WTC11 (cell line): ENCODE results near the gene ADAM29. TPM values are rescaled to one million over a fixed set of nuclear protein-coding genes. Genes with fewer than 3 reads are reported as not detected.

Experiments used
- FOXP1 ChIP-seq: sonication (generic); formaldehyde crosslinking; IDR thresholded peaks from 2 replicates; pipeline ENCODE4 v1.8.0; 2022; ENCODE audit warnings: missing genetic modification reagents, mild to moderate bottlenecking, moderate library complexity, borderline replicate concordance
- RORB ChIP-seq: fragments of 250-450 bp; sonication (Bioruptor Pico); IDR thresholded peaks from 2 replicates; pipeline ENCODE4 v1.9.0; 2021; ENCODE audit warnings: mild to moderate bottlenecking
- SMAD3 ChIP-seq: sonication (generic); formaldehyde crosslinking; IDR thresholded peaks from 2 replicates; pipeline ENCODE4 v1.8.0; 2022; ENCODE audit warnings: missing genetic modification reagents, mild to moderate bottlenecking, borderline replicate concordance
- total RNA-seq: library from RNA; stranded (reverse); gene quantifications from 3 replicates; pipeline ENCODE4 v1.2.3, GENCODE V29; 2021
- TF ChIP-seq, protein P1 (sequence below): sonication (generic); formaldehyde crosslinking; IDR thresholded peaks from 2 replicates; pipeline ENCODE4 v1.8.1; 2023; ENCODE audit warnings: mild to moderate bottlenecking, missing genetic modification reagents, borderline replicate concordance
- TF ChIP-seq, protein P2 (sequence below): sonication (generic); formaldehyde crosslinking; IDR thresholded peaks from 2 replicates; pipeline ENCODE4 v1.8.1; 2023; ENCODE audit warnings: mild to moderate bottlenecking, missing genetic modification reagents, moderate library complexity
- TF ChIP-seq, protein P3 (sequence below): sonication (generic); formaldehyde crosslinking; IDR thresholded peaks from 2 replicates; pipeline ENCODE4 v1.8.1; 2023; ENCODE audit warnings: mild to moderate bottlenecking, missing genetic modification reagents, moderate library complexity
- TF ChIP-seq, protein P4 (sequence below): fragments of 200-600 bp; IDR thresholded peaks from 2 replicates; pipeline ENCODE4 v1.8.0; 2022; ENCODE audit warnings: antibody characterized with exemption
- TF ChIP-seq, protein P5 (sequence below): sonication (generic); formaldehyde crosslinking; IDR thresholded peaks from 2 replicates; pipeline ENCODE4 v1.8.1; 2022; ENCODE audit warnings: low read depth, mild to moderate bottlenecking, moderate library complexity, missing genetic modification reagents, borderline replicate concordance
- TF ChIP-seq, protein P6 (sequence below): sonication (generic); formaldehyde crosslinking; IDR thresholded peaks from 2 replicates; pipeline ENCODE4 v1.8.0; 2023; ENCODE audit warnings: missing genetic modification reagents, mild to moderate bottlenecking, borderline replicate concordance
- TF ChIP-seq, protein P7 (sequence below): sonication (generic); formaldehyde crosslinking; IDR thresholded peaks from 2 replicates; pipeline ENCODE4 v1.8.0; 2023; ENCODE audit warnings: missing genetic modification reagents
- TF ChIP-seq, protein P8 (sequence below): fragments of 250-450 bp; sonication (Bioruptor Pico); IDR thresholded peaks from 2 replicates; pipeline ENCODE4 v1.9.0; 2021; ENCODE audit warnings: mild to moderate bottlenecking, borderline replicate concordance

The ADAM29 gene
- total RNA-seq, 1 experiment from 2014 or later: not detected

DNA sequence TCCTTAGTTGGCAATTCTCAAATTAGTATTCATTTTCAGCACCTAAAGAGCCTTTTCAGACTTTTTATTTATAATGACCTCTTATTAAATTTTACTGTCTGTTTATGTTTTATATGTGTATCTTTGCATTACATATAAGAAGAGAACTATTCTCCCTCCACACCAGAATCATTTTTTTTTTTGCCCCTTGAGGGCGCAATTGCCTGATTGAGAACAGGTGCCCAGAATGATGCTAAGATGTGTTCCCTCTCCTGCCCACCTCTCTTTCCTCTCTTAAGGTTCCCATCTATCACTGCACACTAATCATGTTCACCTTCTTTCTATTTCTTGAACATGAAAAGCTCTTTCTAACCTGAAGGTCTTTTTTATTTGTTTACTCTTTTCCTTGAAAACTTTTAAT is 44.2 kb upstream of the ADAM29 start (continued):
- TF ChIP-seq, protein P1, sequence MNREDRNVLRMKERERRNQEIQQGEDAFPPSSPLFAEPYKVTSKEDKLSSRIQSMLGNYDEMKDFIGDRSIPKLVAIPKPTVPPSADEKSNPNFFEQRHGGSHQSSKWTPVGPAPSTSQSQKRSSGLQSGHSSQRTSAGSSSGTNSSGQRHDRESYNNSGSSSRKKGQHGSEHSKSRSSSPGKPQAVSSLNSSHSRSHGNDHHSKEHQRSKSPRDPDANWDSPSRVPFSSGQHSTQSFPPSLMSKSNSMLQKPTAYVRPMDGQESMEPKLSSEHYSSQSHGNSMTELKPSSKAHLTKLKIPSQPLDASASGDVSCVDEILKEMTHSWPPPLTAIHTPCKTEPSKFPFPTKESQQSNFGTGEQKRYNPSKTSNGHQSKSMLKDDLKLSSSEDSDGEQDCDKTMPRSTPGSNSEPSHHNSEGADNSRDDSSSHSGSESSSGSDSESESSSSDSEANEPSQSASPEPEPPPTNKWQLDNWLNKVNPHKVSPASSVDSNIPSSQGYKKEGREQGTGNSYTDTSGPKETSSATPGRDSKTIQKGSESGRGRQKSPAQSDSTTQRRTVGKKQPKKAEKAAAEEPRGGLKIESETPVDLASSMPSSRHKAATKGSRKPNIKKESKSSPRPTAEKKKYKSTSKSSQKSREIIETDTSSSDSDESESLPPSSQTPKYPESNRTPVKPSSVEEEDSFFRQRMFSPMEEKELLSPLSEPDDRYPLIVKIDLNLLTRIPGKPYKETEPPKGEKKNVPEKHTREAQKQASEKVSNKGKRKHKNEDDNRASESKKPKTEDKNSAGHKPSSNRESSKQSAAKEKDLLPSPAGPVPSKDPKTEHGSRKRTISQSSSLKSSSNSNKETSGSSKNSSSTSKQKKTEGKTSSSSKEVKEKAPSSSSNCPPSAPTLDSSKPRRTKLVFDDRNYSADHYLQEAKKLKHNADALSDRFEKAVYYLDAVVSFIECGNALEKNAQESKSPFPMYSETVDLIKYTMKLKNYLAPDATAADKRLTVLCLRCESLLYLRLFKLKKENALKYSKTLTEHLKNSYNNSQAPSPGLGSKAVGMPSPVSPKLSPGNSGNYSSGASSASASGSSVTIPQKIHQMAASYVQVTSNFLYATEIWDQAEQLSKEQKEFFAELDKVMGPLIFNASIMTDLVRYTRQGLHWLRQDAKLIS (CRISPR knock-in tag): no peak
- TF ChIP-seq, protein P2, sequence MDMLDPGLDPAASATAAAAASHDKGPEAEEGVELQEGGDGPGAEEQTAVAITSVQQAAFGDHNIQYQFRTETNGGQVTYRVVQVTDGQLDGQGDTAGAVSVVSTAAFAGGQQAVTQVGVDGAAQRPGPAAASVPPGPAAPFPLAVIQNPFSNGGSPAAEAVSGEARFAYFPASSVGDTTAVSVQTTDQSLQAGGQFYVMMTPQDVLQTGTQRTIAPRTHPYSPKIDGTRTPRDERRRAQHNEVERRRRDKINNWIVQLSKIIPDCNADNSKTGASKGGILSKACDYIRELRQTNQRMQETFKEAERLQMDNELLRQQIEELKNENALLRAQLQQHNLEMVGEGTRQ (CRISPR knock-in tag): no peak
- TF ChIP-seq RORB (no peak), SMAD3 (CRISPR knock-in tag) (no peak), FOXP1 (CRISPR knock-in tag) (no peak)
- TF ChIP-seq, protein P3, sequence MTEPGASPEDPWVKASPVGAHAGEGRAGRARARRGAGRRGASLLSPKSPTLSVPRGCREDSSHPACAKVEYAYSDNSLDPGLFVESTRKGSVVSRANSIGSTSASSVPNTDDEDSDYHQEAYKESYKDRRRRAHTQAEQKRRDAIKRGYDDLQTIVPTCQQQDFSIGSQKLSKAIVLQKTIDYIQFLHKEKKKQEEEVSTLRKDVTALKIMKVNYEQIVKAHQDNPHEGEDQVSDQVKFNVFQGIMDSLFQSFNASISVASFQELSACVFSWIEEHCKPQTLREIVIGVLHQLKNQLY (CRISPR knock-in tag): no peak
- TF ChIP-seq, protein P4, sequence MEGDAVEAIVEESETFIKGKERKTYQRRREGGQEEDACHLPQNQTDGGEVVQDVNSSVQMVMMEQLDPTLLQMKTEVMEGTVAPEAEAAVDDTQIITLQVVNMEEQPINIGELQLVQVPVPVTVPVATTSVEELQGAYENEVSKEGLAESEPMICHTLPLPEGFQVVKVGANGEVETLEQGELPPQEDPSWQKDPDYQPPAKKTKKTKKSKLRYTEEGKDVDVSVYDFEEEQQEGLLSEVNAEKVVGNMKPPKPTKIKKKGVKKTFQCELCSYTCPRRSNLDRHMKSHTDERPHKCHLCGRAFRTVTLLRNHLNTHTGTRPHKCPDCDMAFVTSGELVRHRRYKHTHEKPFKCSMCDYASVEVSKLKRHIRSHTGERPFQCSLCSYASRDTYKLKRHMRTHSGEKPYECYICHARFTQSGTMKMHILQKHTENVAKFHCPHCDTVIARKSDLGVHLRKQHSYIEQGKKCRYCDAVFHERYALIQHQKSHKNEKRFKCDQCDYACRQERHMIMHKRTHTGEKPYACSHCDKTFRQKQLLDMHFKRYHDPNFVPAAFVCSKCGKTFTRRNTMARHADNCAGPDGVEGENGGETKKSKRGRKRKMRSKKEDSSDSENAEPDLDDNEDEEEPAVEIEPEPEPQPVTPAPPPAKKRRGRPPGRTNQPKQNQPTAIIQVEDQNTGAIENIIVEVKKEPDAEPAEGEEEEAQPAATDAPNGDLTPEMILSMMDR: no peak
- TF ChIP-seq, protein P5, sequence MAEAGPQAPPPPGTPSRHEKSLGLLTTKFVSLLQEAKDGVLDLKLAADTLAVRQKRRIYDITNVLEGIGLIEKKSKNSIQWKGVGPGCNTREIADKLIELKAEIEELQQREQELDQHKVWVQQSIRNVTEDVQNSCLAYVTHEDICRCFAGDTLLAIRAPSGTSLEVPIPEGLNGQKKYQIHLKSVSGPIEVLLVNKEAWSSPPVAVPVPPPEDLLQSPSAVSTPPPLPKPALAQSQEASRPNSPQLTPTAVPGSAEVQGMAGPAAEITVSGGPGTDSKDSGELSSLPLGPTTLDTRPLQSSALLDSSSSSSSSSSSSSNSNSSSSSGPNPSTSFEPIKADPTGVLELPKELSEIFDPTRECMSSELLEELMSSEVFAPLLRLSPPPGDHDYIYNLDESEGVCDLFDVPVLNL (CRISPR knock-in tag): no peak
- TF ChIP-seq, protein P6, sequence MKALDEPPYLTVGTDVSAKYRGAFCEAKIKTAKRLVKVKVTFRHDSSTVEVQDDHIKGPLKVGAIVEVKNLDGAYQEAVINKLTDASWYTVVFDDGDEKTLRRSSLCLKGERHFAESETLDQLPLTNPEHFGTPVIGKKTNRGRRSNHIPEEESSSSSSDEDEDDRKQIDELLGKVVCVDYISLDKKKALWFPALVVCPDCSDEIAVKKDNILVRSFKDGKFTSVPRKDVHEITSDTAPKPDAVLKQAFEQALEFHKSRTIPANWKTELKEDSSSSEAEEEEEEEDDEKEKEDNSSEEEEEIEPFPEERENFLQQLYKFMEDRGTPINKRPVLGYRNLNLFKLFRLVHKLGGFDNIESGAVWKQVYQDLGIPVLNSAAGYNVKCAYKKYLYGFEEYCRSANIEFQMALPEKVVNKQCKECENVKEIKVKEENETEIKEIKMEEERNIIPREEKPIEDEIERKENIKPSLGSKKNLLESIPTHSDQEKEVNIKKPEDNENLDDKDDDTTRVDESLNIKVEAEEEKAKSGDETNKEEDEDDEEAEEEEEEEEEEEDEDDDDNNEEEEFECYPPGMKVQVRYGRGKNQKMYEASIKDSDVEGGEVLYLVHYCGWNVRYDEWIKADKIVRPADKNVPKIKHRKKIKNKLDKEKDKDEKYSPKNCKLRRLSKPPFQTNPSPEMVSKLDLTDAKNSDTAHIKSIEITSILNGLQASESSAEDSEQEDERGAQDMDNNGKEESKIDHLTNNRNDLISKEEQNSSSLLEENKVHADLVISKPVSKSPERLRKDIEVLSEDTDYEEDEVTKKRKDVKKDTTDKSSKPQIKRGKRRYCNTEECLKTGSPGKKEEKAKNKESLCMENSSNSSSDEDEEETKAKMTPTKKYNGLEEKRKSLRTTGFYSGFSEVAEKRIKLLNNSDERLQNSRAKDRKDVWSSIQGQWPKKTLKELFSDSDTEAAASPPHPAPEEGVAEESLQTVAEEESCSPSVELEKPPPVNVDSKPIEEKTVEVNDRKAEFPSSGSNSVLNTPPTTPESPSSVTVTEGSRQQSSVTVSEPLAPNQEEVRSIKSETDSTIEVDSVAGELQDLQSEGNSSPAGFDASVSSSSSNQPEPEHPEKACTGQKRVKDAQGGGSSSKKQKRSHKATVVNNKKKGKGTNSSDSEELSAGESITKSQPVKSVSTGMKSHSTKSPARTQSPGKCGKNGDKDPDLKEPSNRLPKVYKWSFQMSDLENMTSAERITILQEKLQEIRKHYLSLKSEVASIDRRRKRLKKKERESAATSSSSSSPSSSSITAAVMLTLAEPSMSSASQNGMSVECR: no peak
- TF ChIP-seq, protein P7, sequence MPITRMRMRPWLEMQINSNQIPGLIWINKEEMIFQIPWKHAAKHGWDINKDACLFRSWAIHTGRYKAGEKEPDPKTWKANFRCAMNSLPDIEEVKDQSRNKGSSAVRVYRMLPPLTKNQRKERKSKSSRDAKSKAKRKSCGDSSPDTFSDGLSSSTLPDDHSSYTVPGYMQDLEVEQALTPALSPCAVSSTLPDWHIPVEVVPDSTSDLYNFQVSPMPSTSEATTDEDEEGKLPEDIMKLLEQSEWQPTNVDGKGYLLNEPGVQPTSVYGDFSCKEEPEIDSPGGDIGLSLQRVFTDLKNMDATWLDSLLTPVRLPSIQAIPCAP (CRISPR knock-in tag): no peak
- TF ChIP-seq, protein P8, sequence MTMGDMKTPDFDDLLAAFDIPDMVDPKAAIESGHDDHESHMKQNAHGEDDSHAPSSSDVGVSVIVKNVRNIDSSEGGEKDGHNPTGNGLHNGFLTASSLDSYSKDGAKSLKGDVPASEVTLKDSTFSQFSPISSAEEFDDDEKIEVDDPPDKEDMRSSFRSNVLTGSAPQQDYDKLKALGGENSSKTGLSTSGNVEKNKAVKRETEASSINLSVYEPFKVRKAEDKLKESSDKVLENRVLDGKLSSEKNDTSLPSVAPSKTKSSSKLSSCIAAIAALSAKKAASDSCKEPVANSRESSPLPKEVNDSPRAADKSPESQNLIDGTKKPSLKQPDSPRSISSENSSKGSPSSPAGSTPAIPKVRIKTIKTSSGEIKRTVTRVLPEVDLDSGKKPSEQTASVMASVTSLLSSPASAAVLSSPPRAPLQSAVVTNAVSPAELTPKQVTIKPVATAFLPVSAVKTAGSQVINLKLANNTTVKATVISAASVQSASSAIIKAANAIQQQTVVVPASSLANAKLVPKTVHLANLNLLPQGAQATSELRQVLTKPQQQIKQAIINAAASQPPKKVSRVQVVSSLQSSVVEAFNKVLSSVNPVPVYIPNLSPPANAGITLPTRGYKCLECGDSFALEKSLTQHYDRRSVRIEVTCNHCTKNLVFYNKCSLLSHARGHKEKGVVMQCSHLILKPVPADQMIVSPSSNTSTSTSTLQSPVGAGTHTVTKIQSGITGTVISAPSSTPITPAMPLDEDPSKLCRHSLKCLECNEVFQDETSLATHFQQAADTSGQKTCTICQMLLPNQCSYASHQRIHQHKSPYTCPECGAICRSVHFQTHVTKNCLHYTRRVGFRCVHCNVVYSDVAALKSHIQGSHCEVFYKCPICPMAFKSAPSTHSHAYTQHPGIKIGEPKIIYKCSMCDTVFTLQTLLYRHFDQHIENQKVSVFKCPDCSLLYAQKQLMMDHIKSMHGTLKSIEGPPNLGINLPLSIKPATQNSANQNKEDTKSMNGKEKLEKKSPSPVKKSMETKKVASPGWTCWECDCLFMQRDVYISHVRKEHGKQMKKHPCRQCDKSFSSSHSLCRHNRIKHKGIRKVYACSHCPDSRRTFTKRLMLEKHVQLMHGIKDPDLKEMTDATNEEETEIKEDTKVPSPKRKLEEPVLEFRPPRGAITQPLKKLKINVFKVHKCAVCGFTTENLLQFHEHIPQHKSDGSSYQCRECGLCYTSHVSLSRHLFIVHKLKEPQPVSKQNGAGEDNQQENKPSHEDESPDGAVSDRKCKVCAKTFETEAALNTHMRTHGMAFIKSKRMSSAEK: no peak
